Measurements from ENCODE around the gene GSTM3.

Gene GSTM3

GRCh38 chr1:109787211-109787844 lies 46.5 kb upstream of the GSTM3 start:
- TF ChIP-seq TAF1 (IDR thresholded peaks at IDR 0.05; ENCODE audit: borderline replicate concordance, insufficient read depth, low read length) = no peak
- TF ChIP-seq POLR2AphosphoS5 (IDR thresholded peaks at IDR 0.05; ENCODE audit: low read depth, low read length) = no peak
- TF ChIP-seq REST (IDR thresholded peaks at IDR 0.05; ENCODE audit: insufficient read depth in 1 of 2, low read depth in 2 of 2, low read length in 2 of 2) = no peak
- no peak for TF ChIP-seq FOXP2 (optimal IDR thresholded peaks at IDR 0.05; ENCODE audit: borderline replicate concordance, extremely low read depth, extremely low read length, insufficient read depth)
- TF ChIP-seq SIN3A (IDR thresholded peaks at IDR 0.05; ENCODE audit: borderline replicate concordance, insufficient read depth, low read length) = no peak

- TF ChIP-seq FOXP2 (optimal IDR thresholded peaks at IDR 0.05; ENCODE audit: borderline replicate concordance, extremely low read depth, extremely low read length, insufficient read depth) = no peak
- TF ChIP-seq POLR2AphosphoS5 (IDR thresholded peaks at IDR 0.05; ENCODE audit: low read depth, low read length) = no peak
- TF ChIP-seq REST (IDR thresholded peaks at IDR 0.05; ENCODE audit: insufficient read depth in 1 of 2, low read depth in 2 of 2, low read length in 2 of 2) = no peak
- no peak for TF ChIP-seq SIN3A (IDR thresholded peaks at IDR 0.05; ENCODE audit: borderline replicate concordance, insufficient read depth, low read length)
- no peak for TF ChIP-seq TAF1 (IDR thresholded peaks at IDR 0.05; ENCODE audit: borderline replicate concordance, insufficient read depth, low read length)
These were observed 45.7 kb upstream of the GSTM3 start for GRCh38 chr1:109786531-109787021.

GRCh38 chr1:109786112-109786480 lies 45.3 kb upstream of the GSTM3 start:
- TF ChIP-seq FOXP2 (optimal IDR thresholded peaks at IDR 0.05; ENCODE audit: borderline replicate concordance, extremely low read depth, extremely low read length, insufficient read depth) (no peak), POLR2AphosphoS5 (IDR thresholded peaks at IDR 0.05; ENCODE audit: low read depth, low read length) (no peak), SIN3A (IDR thresholded peaks at IDR 0.05; ENCODE audit: borderline replicate concordance, insufficient read depth, low read length) (no peak), TAF1 (IDR thresholded peaks at IDR 0.05; ENCODE audit: borderline replicate concordance, insufficient read depth, low read length) (no peak), REST (IDR thresholded peaks at IDR 0.05; ENCODE audit: insufficient read depth in 1 of 2, low read depth in 2 of 2, low read length in 2 of 2) (no peak)

- TF ChIP-seq TAF1 (IDR thresholded peaks at IDR 0.05; ENCODE audit: borderline replicate concordance, insufficient read depth, low read length) (no peak), POLR2AphosphoS5 (IDR thresholded peaks at IDR 0.05; ENCODE audit: low read depth, low read length) (no peak), REST (IDR thresholded peaks at IDR 0.05; ENCODE audit: insufficient read depth in 1 of 2, low read depth in 2 of 2, low read length in 2 of 2) (no peak), FOXP2 (optimal IDR thresholded peaks at IDR 0.05; ENCODE audit: borderline replicate concordance, extremely low read depth, extremely low read length, insufficient read depth) (no peak), SIN3A (IDR thresholded peaks at IDR 0.05; ENCODE audit: borderline replicate concordance, insufficient read depth, low read length) (no peak)
These were observed 44.7 kb upstream of the GSTM3 start for GRCh38 chr1:109785446-109786111.
